ENCODE data around the gene PDXK. TPM values are rescaled to one million over a fixed set of nuclear protein-coding genes. Genes with fewer than 3 reads are reported as not detected.

The PDXK gene
- total and polyA plus RNA-seq, 2 of the 13 experiments (the other 11 are each of a cell fraction or from before 2014, with no cell fraction given): 114 to 184 TPM

DNA sequence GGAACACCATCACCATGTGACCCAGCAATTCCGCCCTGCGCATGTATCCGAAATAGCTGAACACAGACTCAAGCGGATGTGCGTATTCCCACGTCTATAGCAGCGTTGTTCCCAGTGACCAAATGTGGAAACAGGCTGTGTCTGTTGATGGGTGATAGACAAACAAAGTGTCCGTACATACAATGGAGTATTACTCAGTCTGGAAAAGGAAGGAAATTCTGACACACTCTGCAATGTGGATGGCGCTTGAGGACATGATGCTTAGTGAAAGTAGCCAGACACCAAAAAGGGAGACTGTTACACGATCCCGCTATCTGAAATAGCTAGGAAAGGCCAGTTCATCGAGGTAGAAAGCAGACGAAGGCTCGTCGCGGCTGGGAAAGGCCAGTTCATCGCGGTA lies 25.8 kb downstream of the PDXK start:
- Histone ChIP-seq H3K79me2 (ENCODE audit: insufficient read depth, low read length) (no peaks in the 10 kb centered on the region), H3K27me3 (ENCODE audit: control insufficient read depth in 1 of 2, insufficient read depth in 2 of 2, low read length in 2 of 2) (no peaks in the 10 kb centered on the region), H3K4me2 (ENCODE audit: low read depth, low read length) (no peak overlapping the region), H2AFZ (ENCODE audit: low read length) (no peak overlapping the region), H3K36me3 (replicated peaks in 1 of 2; ENCODE audit: control insufficient read depth in 1 of 2, insufficient read depth in 2 of 2, low read length in 2 of 2) (peaks cover 30 to 56% of the 10 kb centered on the region in 2 experiments), H3K4me3 (replicated peaks in 1 of 3; ENCODE audit: insufficient read depth in 1 of 3, low read depth in 2 of 3, low read length in 3 of 3) (no peak overlapping the region), H3K4me1 (ENCODE audit: insufficient read depth, low read length) (no peaks in the 10 kb centered on the region), H3K27ac (ENCODE audit: extremely low read length, insufficient read depth, low read length) (no peak overlapping the region), H3K9ac (ENCODE audit: insufficient read depth, low read depth, low read length) (no peak overlapping the region), H3K9me3 (ENCODE audit: low read length) (no peaks in the 10 kb centered on the region), H4K20me1 (ENCODE audit: insufficient read depth, low read length) (0 out of 2 replicates have a peak, but pooled peaks cover 2% of the 10 kb centered on the region)
- ChIA-PET POLR2A (no interaction called here), CTCF (ENCODE audit: low intra/inter-chr PET ratio, low total read pairs) (no interaction called here)
- ATAC-seq (no peak), DNase-seq (ENCODE audit: low spot score) (no peak), FAIRE-seq (no peak)
- in situ Hi-C loops (cut with HindIII; ENCODE audit: extremely low pct_ligation_motif_present, low pct_unique_long_range_greater_than_20kb): no loop called here
- TSS peak; percentile 54 for BruUV-seq (replicated peaks)
- intact Hi-C loops (cut with micrococcal nuclease; ENCODE audit: unreplicated experiment): no loop called here
- WGBS (ENCODE audit: low lambda C conversion rate): 97% methylated on average over 16 of the region's 18 CpGs
- TF ChIP-seq DNMT1 (CRISPR knock-in tag; IDR thresholded peaks at IDR 0.05) (no peak), ZNF367 (CRISPR knock-in tag; IDR thresholded peaks at IDR 0.05; ENCODE audit: borderline replicate concordance) (no peak), MEIS2 (CRISPR knock-in tag; IDR thresholded peaks at IDR 0.05) (no peak), ZNF3 (CRISPR knock-in tag; IDR thresholded peaks at IDR 0.05) (no peak), CHD4 (IDR thresholded peaks at IDR 0.05; ENCODE audit: borderline replicate concordance, low read length) (no peak), ZNF20 (CRISPR knock-in tag; IDR thresholded peaks at IDR 0.05) (no peak), ZFP82 (CRISPR knock-in tag; IDR thresholded peaks at IDR 0.05; ENCODE audit: borderline replicate concordance) (no peak), ZNF441 (CRISPR knock-in tag; IDR thresholded peaks at IDR 0.05; ENCODE audit: borderline replicate concordance) (no peak), ZNF747 (CRISPR knock-in tag; IDR thresholded peaks at IDR 0.05; ENCODE audit: borderline replicate concordance) (no peak), ZNF713 (CRISPR knock-in tag; IDR thresholded peaks at IDR 0.05) (no peak), ZNF260 (CRISPR knock-in tag; IDR thresholded peaks at IDR 0.05; ENCODE audit: borderline replicate concordance, low read depth) (no peak), POLR2AphosphoS2 (IDR thresholded peaks at IDR 0.05; ENCODE audit: low read depth, low read length) (no peak), ZNF530 (CRISPR knock-in tag; IDR thresholded peaks at IDR 0.05; ENCODE audit: low read depth) (no peak), CREM (IDR thresholded peaks at IDR 0.05) (no peak), CREM (CRISPR knock-in tag; IDR thresholded peaks at IDR 0.05) (no peak)
- TF ChIP-seq, protein P1, sequence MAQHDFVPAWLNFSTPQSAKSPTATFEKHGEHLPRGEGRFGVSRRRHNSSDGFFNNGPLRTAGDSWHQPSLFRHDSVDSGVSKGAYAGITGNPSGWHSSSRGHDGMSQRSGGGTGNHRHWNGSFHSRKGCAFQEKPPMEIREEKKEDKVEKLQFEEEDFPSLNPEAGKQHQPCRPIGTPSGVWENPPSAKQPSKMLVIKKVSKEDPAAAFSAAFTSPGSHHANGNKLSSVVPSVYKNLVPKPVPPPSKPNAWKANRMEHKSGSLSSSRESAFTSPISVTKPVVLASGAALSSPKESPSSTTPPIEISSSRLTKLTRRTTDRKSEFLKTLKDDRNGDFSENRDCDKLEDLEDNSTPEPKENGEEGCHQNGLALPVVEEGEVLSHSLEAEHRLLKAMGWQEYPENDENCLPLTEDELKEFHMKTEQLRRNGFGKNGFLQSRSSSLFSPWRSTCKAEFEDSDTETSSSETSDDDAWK (CRISPR knock-in tag; IDR thresholded peaks at IDR 0.05): no peak

Data from HepG2 (cell line).